ENCODE measurements around the gene CHST8. TPM values are rescaled to one million over a fixed set of nuclear protein-coding genes. Genes with fewer than 3 reads are reported as not detected.

Gene CHST8
- total and polyA plus RNA-seq, 4 donors, result 0.05 to 0.07 TPM; not detected in 2

- WGBS, result 96% methylated on average over 41 of the region's 41 CpGs
- H3K9ac ChIP-seq (ENCODE audit: low read depth in 1 of 2, low read length in 2 of 2), result no peak overlapping the region
- no peak for TF ChIP-seq JUND (IDR thresholded peaks at IDR 0.05)
- no peak for TF ChIP-seq EGR1 (IDR thresholded peaks at IDR 0.05; ENCODE audit: low read depth in 2 of 2)
- no peak for TF ChIP-seq RAD21 (IDR thresholded peaks at IDR 0.05)
- no peak for TF ChIP-seq CTCF (IDR thresholded peaks at IDR 0.05; ENCODE audit: low read depth, low read length, missing input control)
- no peak for TF ChIP-seq RXRA (IDR thresholded peaks at IDR 0.05)
- no peak for TF ChIP-seq HNF4A (conservative IDR thresholded peaks at IDR 0.05)
- no peak for TF ChIP-seq TAF1 (conservative IDR thresholded peaks at IDR 0.05)
- H3K36me3 ChIP-seq (ENCODE audit: control insufficient read depth in 4 of 4, insufficient read depth in 3 of 4, low read depth in 1 of 4, low read length in 3 of 4), result peaks cover 0 to 4% (median 0%) of the 10 kb centered on the region in 4 donors
- H3K4me1 ChIP-seq (ENCODE audit: control insufficient read depth in 4 of 4, insufficient read depth in 4 of 4, low read length in 3 of 4), result no peaks in the 10 kb centered on the region
- no peak for DNase-seq (ENCODE audit: low spot score)
- no peak overlapping the region for H3K4me3 ChIP-seq (ENCODE audit: low read depth in 1 of 3, low read length in 3 of 3)
- no peak overlapping the region for H3K27ac ChIP-seq (ENCODE audit: low read depth in 1 of 2, low read length in 2 of 2)
- H3K9me3 ChIP-seq (ENCODE audit: control insufficient read depth in 4 of 4, low read length in 3 of 4), result no peaks in the 10 kb centered on the region
- no peaks in the 10 kb centered on the region for H3K27me3 ChIP-seq (ENCODE audit: control insufficient read depth in 4 of 4, insufficient read depth in 4 of 4, low read length in 3 of 4)
Measured at GRCh38 chr19:33811246-33811645, 189.5 kb downstream of the CHST8 start.

- no peak overlapping the region for H3K9ac ChIP-seq (ENCODE audit: low read depth in 1 of 2, low read length in 2 of 2)
- DNase-seq (ENCODE audit: low spot score), result no peak
- no peaks in the 10 kb centered on the region for H3K9me3 ChIP-seq (ENCODE audit: control insufficient read depth in 4 of 4, low read length in 3 of 4)
- no peak overlapping the region for H3K4me3 ChIP-seq (ENCODE audit: low read depth in 1 of 3, low read length in 3 of 3)
- no peaks in the 10 kb centered on the region for H3K27me3 ChIP-seq (ENCODE audit: control insufficient read depth in 4 of 4, insufficient read depth in 4 of 4, low read length in 3 of 4)
- WGBS, result 84% methylated on average over 14 of the region's 14 CpGs
- peaks cover 0 to 4% (median 0%) of the 10 kb centered on the region in 4 donors for H3K36me3 ChIP-seq (ENCODE audit: control insufficient read depth in 4 of 4, insufficient read depth in 3 of 4, low read depth in 1 of 4, low read length in 3 of 4)
- no peaks in the 10 kb centered on the region for H3K4me1 ChIP-seq (ENCODE audit: control insufficient read depth in 4 of 4, insufficient read depth in 4 of 4, low read length in 3 of 4)
- no peak overlapping the region for H3K27ac ChIP-seq (ENCODE audit: low read depth in 1 of 2, low read length in 2 of 2)
- TF ChIP-seq NR2F2 (IDR thresholded peaks at IDR 0.05) (no peak), CTCF (IDR thresholded peaks at IDR 0.05; ENCODE audit: low read depth, low read length, missing input control) (no peak), RXRA (IDR thresholded peaks at IDR 0.05) (no peak), FOXA2 (IDR thresholded peaks at IDR 0.05) (no peak), YY1 (IDR thresholded peaks at IDR 0.05) (no peak), HNF4G (IDR thresholded peaks at IDR 0.05) (no peak), ZBTB33 (IDR thresholded peaks at IDR 0.05) (no peak), REST (IDR thresholded peaks at IDR 0.05) (no peak), GABPA (IDR thresholded peaks at IDR 0.05 in 1 of 2, conservative IDR thresholded peaks at IDR 0.05 in 1 of 2) (no peak), TAF1 (conservative IDR thresholded peaks at IDR 0.05) (no peak), HNF4A (conservative IDR thresholded peaks at IDR 0.05) (no peak)
Measured at GRCh38 chr19:33811736-33812387, 190.1 kb downstream of the CHST8 start.
